ENCODE data around the gene B4GALNT4. TPM values are rescaled to one million over a fixed set of nuclear protein-coding genes. Genes with fewer than 3 reads are reported as not detected.

Gene B4GALNT4
- total and polyA plus RNA-seq, 2 of the 8 experiments (the other 6 are each of a cell fraction or from before 2014, with no cell fraction given), result 40.9 to 76.3 TPM

- TF ChIP-seq SIN3A (conservative IDR thresholded peaks at IDR 0.05 in 1 of 2, IDR thresholded peaks at IDR 0.05 in 1 of 2; ENCODE audit: low read depth in 1 of 2, low read length in 2 of 2) (no peak), EP300 (IDR thresholded peaks at IDR 0.05; ENCODE audit: borderline replicate concordance in 1 of 2, low read depth in 2 of 2, low read length in 2 of 2) (no peak), SIRT6 (IDR thresholded peaks at IDR 0.05; ENCODE audit: low read length) (no peak), ATF2 (IDR thresholded peaks at IDR 0.05; ENCODE audit: low read length) (no peak), JUND (IDR thresholded peaks at IDR 0.05; ENCODE audit: low read length) (no peak)
These were observed 15.2 kb downstream of the B4GALNT4 start (continued) for GRCh38 chr11:384511-384910.

All from H1 (cell line).